Measurements from ENCODE around the gene METTL14. TPM values are rescaled to one million over a fixed set of nuclear protein-coding genes. Genes with fewer than 3 reads are reported as not detected.

The METTL14 gene
- total RNA-seq, 1 experiment from 2014 or later = 51.1 TPM

DNA sequence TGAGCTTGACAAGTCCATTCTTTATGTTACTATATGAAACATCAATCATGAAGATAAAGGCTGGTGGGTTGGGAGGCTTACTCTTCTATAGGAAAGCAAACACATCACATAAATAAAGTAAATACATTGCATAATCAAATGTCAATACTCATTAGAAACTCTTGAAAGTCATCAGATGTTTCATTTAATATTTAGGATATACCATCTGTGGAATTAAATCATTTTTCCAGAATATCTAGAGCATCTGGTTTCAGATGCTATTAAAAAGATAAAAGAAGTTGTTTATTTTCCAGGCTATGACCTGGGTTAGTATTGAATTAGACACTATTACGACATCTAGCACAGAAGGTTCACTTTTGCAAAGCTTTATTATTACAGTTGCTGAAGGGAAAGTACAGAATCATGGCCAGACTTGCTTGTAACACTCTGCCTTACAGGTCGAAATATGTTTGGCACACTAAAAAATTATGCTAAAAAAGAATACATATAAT lies 72.6 kb downstream of the METTL14 start:
- TF ChIP-seq, protein P1, sequence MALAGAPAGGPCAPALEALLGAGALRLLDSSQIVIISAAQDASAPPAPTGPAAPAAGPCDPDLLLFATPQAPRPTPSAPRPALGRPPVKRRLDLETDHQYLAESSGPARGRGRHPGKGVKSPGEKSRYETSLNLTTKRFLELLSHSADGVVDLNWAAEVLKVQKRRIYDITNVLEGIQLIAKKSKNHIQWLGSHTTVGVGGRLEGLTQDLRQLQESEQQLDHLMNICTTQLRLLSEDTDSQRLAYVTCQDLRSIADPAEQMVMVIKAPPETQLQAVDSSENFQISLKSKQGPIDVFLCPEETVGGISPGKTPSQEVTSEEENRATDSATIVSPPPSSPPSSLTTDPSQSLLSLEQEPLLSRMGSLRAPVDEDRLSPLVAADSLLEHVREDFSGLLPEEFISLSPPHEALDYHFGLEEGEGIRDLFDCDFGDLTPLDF (CRISPR knock-in tag; IDR thresholded peaks at IDR 0.05) = no peak
- no peak for TF ChIP-seq NFYB (CRISPR knock-in tag; conservative IDR thresholded peaks at IDR 0.05; ENCODE audit: low read depth)
- no peak for ATAC-seq

DNA sequence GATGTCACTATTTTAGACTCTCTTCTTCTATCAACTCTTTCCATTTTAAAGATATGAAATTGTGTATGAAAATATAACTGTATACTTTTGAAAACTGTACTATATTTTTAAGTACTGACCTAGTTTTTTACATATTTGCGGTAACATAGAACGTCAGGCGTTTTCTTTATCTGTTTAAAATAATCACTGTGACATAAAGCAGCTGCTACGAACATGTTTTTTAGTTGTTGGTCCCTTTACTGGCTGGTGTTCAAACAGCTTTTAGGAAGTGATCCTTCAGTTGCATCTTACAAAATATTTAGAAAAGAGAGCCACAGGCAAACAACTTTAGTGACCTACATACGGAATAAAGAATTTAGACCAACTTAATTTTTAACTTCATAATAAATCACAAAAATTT lies 73.1 kb downstream of the METTL14 start:
- ATAC-seq = no peak
- ChIA-PET CTCF (no interaction called here), POLR2A (no interaction called here)

More for the DNA sequence above, 72.6 kb downstream of the METTL14 start:
- no peaks in the 10 kb centered on the region for H3K27me3 Mint-ChIP-seq (ENCODE audit: low read depth)
- no peaks in the 10 kb centered on the region for H3K9me3 Mint-ChIP-seq
- peaks cover 20% of the 10 kb centered on the region for H3K4me1 Mint-ChIP-seq
- CTCF ChIA-PET = no interaction called here
- H3K36me3 Mint-ChIP-seq = peaks cover 1% of the 10 kb centered on the region
- no peak overlapping the region for H3K27ac Mint-ChIP-seq
- no peak for DNase-seq (ENCODE audit: low spot score)
- POLR2A ChIA-PET = no interaction called here
- H3K4me3 Mint-ChIP-seq = no peak overlapping the region

More for the DNA sequence above, 73.1 kb downstream of the METTL14 start:
- H3K9me3 Mint-ChIP-seq = no peaks in the 10 kb centered on the region
- no peak overlapping the region for H3K4me3 Mint-ChIP-seq
- no peaks in the 10 kb centered on the region for H3K27me3 Mint-ChIP-seq (ENCODE audit: low read depth)
- H3K27ac Mint-ChIP-seq = no peak overlapping the region
- DNase-seq (ENCODE audit: low spot score) = no peak
- no peak for TF ChIP-seq RORB (CRISPR knock-in tag; IDR thresholded peaks at IDR 0.05)
- no peak for TF ChIP-seq MYBL2 (CRISPR knock-in tag; IDR thresholded peaks at IDR 0.05)
- no peak for TF ChIP-seq FOXK1 (CRISPR knock-in tag; IDR thresholded peaks at IDR 0.05)
- TF ChIP-seq, protein P2, sequence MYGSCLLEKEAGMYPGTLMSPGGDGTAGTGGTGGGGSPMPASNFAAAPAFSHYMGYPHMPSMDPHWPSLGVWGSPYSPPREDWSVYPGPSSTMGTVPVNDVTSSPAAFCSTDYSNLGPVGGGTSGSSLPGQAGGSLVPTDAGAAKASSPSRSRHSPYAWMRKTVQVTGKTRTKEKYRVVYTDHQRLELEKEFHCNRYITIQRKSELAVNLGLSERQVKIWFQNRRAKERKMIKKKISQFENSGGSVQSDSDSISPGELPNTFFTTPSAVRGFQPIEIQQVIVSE (CRISPR knock-in tag; IDR thresholded peaks at IDR 0.05; ENCODE audit: borderline replicate concordance) = no peak
- TF ChIP-seq NFATC4 (CRISPR knock-in tag; IDR thresholded peaks at IDR 0.05) = no peak
- TF ChIP-seq, protein P3, sequence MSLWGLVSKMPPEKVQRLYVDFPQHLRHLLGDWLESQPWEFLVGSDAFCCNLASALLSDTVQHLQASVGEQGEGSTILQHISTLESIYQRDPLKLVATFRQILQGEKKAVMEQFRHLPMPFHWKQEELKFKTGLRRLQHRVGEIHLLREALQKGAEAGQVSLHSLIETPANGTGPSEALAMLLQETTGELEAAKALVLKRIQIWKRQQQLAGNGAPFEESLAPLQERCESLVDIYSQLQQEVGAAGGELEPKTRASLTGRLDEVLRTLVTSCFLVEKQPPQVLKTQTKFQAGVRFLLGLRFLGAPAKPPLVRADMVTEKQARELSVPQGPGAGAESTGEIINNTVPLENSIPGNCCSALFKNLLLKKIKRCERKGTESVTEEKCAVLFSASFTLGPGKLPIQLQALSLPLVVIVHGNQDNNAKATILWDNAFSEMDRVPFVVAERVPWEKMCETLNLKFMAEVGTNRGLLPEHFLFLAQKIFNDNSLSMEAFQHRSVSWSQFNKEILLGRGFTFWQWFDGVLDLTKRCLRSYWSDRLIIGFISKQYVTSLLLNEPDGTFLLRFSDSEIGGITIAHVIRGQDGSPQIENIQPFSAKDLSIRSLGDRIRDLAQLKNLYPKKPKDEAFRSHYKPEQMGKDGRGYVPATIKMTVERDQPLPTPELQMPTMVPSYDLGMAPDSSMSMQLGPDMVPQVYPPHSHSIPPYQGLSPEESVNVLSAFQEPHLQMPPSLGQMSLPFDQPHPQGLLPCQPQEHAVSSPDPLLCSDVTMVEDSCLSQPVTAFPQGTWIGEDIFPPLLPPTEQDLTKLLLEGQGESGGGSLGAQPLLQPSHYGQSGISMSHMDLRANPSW (CRISPR knock-in tag; conservative IDR thresholded peaks at IDR 0.05; ENCODE audit: low read depth) = no peak
- no peak for TF ChIP-seq ATF1 (CRISPR knock-in tag; IDR thresholded peaks at IDR 0.05)
- no peak for TF ChIP-seq SP1 (CRISPR knock-in tag; conservative IDR thresholded peaks at IDR 0.05)
- TF ChIP-seq, protein P4, sequence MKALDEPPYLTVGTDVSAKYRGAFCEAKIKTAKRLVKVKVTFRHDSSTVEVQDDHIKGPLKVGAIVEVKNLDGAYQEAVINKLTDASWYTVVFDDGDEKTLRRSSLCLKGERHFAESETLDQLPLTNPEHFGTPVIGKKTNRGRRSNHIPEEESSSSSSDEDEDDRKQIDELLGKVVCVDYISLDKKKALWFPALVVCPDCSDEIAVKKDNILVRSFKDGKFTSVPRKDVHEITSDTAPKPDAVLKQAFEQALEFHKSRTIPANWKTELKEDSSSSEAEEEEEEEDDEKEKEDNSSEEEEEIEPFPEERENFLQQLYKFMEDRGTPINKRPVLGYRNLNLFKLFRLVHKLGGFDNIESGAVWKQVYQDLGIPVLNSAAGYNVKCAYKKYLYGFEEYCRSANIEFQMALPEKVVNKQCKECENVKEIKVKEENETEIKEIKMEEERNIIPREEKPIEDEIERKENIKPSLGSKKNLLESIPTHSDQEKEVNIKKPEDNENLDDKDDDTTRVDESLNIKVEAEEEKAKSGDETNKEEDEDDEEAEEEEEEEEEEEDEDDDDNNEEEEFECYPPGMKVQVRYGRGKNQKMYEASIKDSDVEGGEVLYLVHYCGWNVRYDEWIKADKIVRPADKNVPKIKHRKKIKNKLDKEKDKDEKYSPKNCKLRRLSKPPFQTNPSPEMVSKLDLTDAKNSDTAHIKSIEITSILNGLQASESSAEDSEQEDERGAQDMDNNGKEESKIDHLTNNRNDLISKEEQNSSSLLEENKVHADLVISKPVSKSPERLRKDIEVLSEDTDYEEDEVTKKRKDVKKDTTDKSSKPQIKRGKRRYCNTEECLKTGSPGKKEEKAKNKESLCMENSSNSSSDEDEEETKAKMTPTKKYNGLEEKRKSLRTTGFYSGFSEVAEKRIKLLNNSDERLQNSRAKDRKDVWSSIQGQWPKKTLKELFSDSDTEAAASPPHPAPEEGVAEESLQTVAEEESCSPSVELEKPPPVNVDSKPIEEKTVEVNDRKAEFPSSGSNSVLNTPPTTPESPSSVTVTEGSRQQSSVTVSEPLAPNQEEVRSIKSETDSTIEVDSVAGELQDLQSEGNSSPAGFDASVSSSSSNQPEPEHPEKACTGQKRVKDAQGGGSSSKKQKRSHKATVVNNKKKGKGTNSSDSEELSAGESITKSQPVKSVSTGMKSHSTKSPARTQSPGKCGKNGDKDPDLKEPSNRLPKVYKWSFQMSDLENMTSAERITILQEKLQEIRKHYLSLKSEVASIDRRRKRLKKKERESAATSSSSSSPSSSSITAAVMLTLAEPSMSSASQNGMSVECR (CRISPR knock-in tag; IDR thresholded peaks at IDR 0.05; ENCODE audit: borderline replicate concordance) = no peak
- no peak for TF ChIP-seq TEAD4 (CRISPR knock-in tag; IDR thresholded peaks at IDR 0.05)
- TF ChIP-seq, protein P5, sequence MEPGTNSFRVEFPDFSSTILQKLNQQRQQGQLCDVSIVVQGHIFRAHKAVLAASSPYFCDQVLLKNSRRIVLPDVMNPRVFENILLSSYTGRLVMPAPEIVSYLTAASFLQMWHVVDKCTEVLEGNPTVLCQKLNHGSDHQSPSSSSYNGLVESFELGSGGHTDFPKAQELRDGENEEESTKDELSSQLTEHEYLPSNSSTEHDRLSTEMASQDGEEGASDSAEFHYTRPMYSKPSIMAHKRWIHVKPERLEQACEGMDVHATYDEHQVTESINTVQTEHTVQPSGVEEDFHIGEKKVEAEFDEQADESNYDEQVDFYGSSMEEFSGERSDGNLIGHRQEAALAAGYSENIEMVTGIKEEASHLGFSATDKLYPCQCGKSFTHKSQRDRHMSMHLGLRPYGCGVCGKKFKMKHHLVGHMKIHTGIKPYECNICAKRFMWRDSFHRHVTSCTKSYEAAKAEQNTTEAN (CRISPR knock-in tag; IDR thresholded peaks at IDR 0.05) = no peak
- no peak for TF ChIP-seq ZNF121 (CRISPR knock-in tag; IDR thresholded peaks at IDR 0.05)
- peaks cover under 1% of the 10 kb centered on the region; the same call in 1 of the 2 replicates for H3K36me3 Mint-ChIP-seq
- H3K4me1 Mint-ChIP-seq = peaks cover 20% of the 10 kb centered on the region

Measured in WTC11 (cell line).